Natural killer cell (primary cell): Measurements from ENCODE around the gene PDE4D. TPM values are rescaled to one million over a fixed set of nuclear protein-coding genes. Genes with fewer than 3 reads are reported as not detected.

Experiments used
- ATAC-seq, 3 donors: fragments of 150-1000 bp in 2 of 3; fragments of 200-7000 bp in 1 of 3; cut with Tn5 transposase; 1 replicate in 1 of 3; 2 replicates in 2 of 3; pipeline ENCODE4 v1.10.0; 2021; ENCODE audit warnings: mild to moderate bottlenecking in 2 of 3, moderate library complexity in 2 of 3
- DNase-seq, 2 donors: peaks; one replicate each; pipeline versions ENCODE4 v3.0.0 to v3.0.0-alpha.2; 2013 to 2021; ENCODE audit warnings: mixed read lengths in 1 of 2
- H3K27ac ChIP-seq: one replicate; pipeline ENCODE4 v1.5.1; 2013; ENCODE audit warnings: mild to moderate bottlenecking, low read length
- H3K27me3 ChIP-seq: one replicate; pipeline ENCODE4 v1.6.1; 2013; ENCODE audit warnings: low read length; ENCODE audit not compliant: control insufficient read depth, insufficient read depth
- H3K36me3 ChIP-seq: one replicate; pipeline ENCODE4 v1.6.1; 2013; ENCODE audit warnings: low read length; ENCODE audit not compliant: control insufficient read depth, insufficient read depth
- H3K4me1 ChIP-seq: one replicate; pipeline ENCODE4 v1.6.1; 2013; ENCODE audit warnings: low read length; ENCODE audit not compliant: control insufficient read depth, insufficient read depth
- H3K4me3 ChIP-seq: one replicate; pipeline ENCODE4 v1.5.1; 2013; ENCODE audit warnings: low read length
- H3K9me3 ChIP-seq: one replicate; pipeline ENCODE4 v1.6.1; 2013; ENCODE audit warnings: low read length; ENCODE audit not compliant: control insufficient read depth, insufficient read depth
- H3K27ac Mint-ChIP-seq, 2 donors: one replicate each; pipeline ENCODE4 v1.8.0; 2022; ENCODE audit warnings: mild to moderate bottlenecking in 2 of 2, mixed read lengths in 2 of 2, moderate library complexity in 1 of 2
- H3K27me3 Mint-ChIP-seq, 2 donors: one replicate each; pipeline ENCODE4 v1.8.0; 2022; ENCODE audit warnings: low read depth in 2 of 2, mixed read lengths in 2 of 2
- H3K36me3 Mint-ChIP-seq: one replicate; pipeline ENCODE4 v1.8.0; 2022; ENCODE audit warnings: mixed read lengths
- H3K4me1 Mint-ChIP-seq, 2 donors: one replicate each; pipeline ENCODE4 v1.8.0; 2022; ENCODE audit warnings: mixed read lengths in 2 of 2
- H3K4me3 Mint-ChIP-seq: one replicate; pipeline ENCODE4 v1.8.0; 2022; ENCODE audit warnings: mild to moderate bottlenecking, moderate library complexity, mixed read lengths
- H3K9me3 Mint-ChIP-seq, 2 donors: one replicate each; pipeline ENCODE4 v1.8.0; 2022; ENCODE audit warnings: mixed read lengths in 2 of 2
- CTCF ChIP-seq: fragments of 200-600 bp; IDR thresholded peaks from one replicate; pipeline ENCODE4 v1.8.0; 2022; ENCODE audit warnings: antibody characterized with exemption
- WGBS: methylation state at CpG from one replicate; pipeline ENCODE4 v1.1.7; 2013; ENCODE audit warnings: missing lambda C conversion rate; ENCODE audit not compliant: insufficient coverage; 5-methylcytosine and 5-hydroxymethylcytosine counted together
- intact Hi-C: fragments of 100-400 bp; cut with micrococcal nuclease; formaldehyde crosslinking; loops from one replicate; pipeline ENCODE4 v1.14.2; 2022
- total RNA-seq, 4 donors: library from RNA; stranded (reverse); fragments of 120-200 nt in 1 of 4; gene quantifications; one replicate each; pipeline versions ENCODE4 v1.2.3 to v1.2.4, GENCODE V29; 2013 to 2022

Gene PDE4D
- total RNA-seq, 3 donors from 2014 or later (not counting 1 experiment from before 2014, with no cell fraction given): 109 to 170 (median 116) TPM

GRCh38 chr5:59177644-59178043, 715.9 kb downstream of the PDE4D start:
- no peak overlapping the region for H3K27ac ChIP-seq
- no peak for TF ChIP-seq CTCF
- ATAC-seq (no peak), DNase-seq (no peak)
- Mint-ChIP-seq H3K4me1 (peaks cover 4 to 9% of the 10 kb centered on the region in 2 donors), H3K27me3 (no peaks in the 10 kb centered on the region), H3K4me3 (no peak overlapping the region), H3K36me3 (no peaks in the 10 kb centered on the region), H3K27ac (peak overlapping the region in 1 of 2 donors; percentile 49), H3K9me3 (no peaks in the 10 kb centered on the region)
- H3K4me3 ChIP-seq: no peak overlapping the region
- H3K36me3 ChIP-seq: no peaks in the 10 kb centered on the region
- H3K9me3 ChIP-seq: no peaks in the 10 kb centered on the region
- no peaks in the 10 kb centered on the region for H3K4me1 ChIP-seq
- WGBS: 88% methylated on average over 3 of the region's 3 CpGs
- no peaks in the 10 kb centered on the region for H3K27me3 ChIP-seq
- intact Hi-C loops: no loop called here

GRCh38 chr5:59174248-59174844, 719.2 kb downstream of the PDE4D start:
- peak overlapping the region in 1 of 2 donors; percentile 50 for H3K27ac Mint-ChIP-seq
- H3K4me3 Mint-ChIP-seq: no peak overlapping the region
- no peaks in the 10 kb centered on the region for H3K36me3 Mint-ChIP-seq
- ATAC-seq (peak; percentile 86 to 93 (median 93)), DNase-seq (peak in 1 of 2 donors; percentile 81)
- H3K27me3 ChIP-seq: no peaks in the 10 kb centered on the region
- WGBS: 64% methylated on average over 1 of the region's 5 CpGs
- TF ChIP-seq CTCF: peak; percentile 90
- intact Hi-C loops: loop anchor here (1.0 to 5.0 kb wide), 7 partner anchors 47 to 302 kb away; no protein-coding TSS in a partner anchor
- no peaks in the 10 kb centered on the region for H3K9me3 Mint-ChIP-seq
- peaks cover 4 to 14% of the 10 kb centered on the region in 2 donors for H3K4me1 Mint-ChIP-seq
- no peak overlapping the region for H3K27ac ChIP-seq
- H3K4me1 ChIP-seq: no peaks in the 10 kb centered on the region
- no peaks in the 10 kb centered on the region for H3K9me3 ChIP-seq
- no peaks in the 10 kb centered on the region for H3K36me3 ChIP-seq
- no peaks in the 10 kb centered on the region for H3K27me3 Mint-ChIP-seq
- H3K4me3 ChIP-seq: no peak overlapping the region

DNA sequence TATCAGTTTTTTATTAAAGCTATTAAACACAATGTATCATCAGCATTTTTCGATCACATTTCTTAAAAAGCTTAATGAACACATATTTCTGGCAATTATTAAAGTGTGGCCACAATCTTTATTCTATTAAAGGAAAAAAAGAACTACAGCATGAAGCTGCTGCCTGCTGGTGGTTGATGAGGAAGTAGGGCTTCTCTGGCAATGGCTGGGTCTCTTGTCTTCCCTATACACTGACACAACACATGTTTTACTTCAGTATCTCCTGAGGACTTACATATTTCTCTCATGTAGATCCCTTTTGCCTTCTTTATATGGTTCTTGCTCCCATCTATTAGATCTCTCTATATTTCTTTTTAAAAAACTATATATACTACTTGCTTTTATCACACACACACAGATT, 719.9 kb downstream of the PDE4D start:
- no peak for TF ChIP-seq CTCF
- no peak overlapping the region for H3K27ac ChIP-seq
- no peak overlapping the region for H3K4me3 ChIP-seq
- Mint-ChIP-seq H3K9me3 (no peaks in the 10 kb centered on the region), H3K27me3 (no peaks in the 10 kb centered on the region), H3K4me1 (peaks cover 4 to 14% of the 10 kb centered on the region in 2 donors), H3K27ac (peak overlapping the region in 1 of 2 donors; percentile 50), H3K36me3 (no peaks in the 10 kb centered on the region), H3K4me3 (no peak overlapping the region)
- ATAC-seq: peak in 1 of 3 donors; percentile 19
- no peaks in the 10 kb centered on the region for H3K9me3 ChIP-seq
- no CpG with 5 or more reads among the region's 1 CpG for WGBS
- no peaks in the 10 kb centered on the region for H3K27me3 ChIP-seq
- no peak for DNase-seq
- intact Hi-C loops: loop anchor here (5.0 kb wide), 2 partner anchors 46 to 301 kb away; no protein-coding TSS in a partner anchor
- H3K4me1 ChIP-seq: no peaks in the 10 kb centered on the region
- H3K36me3 ChIP-seq: no peaks in the 10 kb centered on the region
